Sciatic nerve (tissue), 2 donors: Measurements from ENCODE around the gene CSNK1G1. TPM values are rescaled to one million over a fixed set of nuclear protein-coding genes. Genes with fewer than 3 reads are reported as not detected.
A peak's percentile ranks its signal among the peaks of the same experiment; 100 is the strongest.
"Not testable (repeated sequence)": the region's sequence is repeated elsewhere in the genome, so short reads cannot be mapped to it uniquely, and the experiment has no call there.

ENCODE experiments used
- ATAC-seq: fragments of 200-7000 bp; cut with Tn5 transposase; one replicate; pipeline ENCODE4 v1.9.1; 2020; ENCODE audit warnings: mild to moderate bottlenecking, moderate library complexity
- DNase-seq: peaks from one replicate; pipeline ENCODE4 v3.0.0-alpha.2; 2020; ENCODE audit warnings: low spot score
- intact Hi-C: fragments of 100-400 bp; cut with DNase I; formaldehyde crosslinking; loops from one replicate; pipeline ENCODE4 v1.14.2; 2022
- total RNA-seq: library from RNA; stranded (reverse); fragmentation: NEBNext Ultra II Directional; extraction: Animal tissue kit (Norgen Biotek cat#: 25700); gene quantifications from one replicate; pipeline ENCODE4 v1.2.1, GENCODE V29; 2021
- donor health status: DM: no; HTN: no; CAD: no.
- donor health status: DM: no; HTN: no; CAD: no.

Gene CSNK1G1
- total RNA-seq, 1 donor from 2014 or later: 24.0 TPM

- intact Hi-C loops, DNase-seq, ATAC-seq: not testable (repeated sequence)
These were observed 138.6 kb downstream of the CSNK1G1 start for GRCh38 chr15:64217429-64217750.

GRCh38 chr15:64216730-64217428, 139.1 kb downstream of the CSNK1G1 start:
- ATAC-seq: peak; percentile 64
- no peak for DNase-seq
- intact Hi-C loops: no loop called here

GRCh38 chr15:64216196-64216595, 139.8 kb downstream of the CSNK1G1 start:
- no peak for ATAC-seq
- intact Hi-C loops: no loop called here
- no peak for DNase-seq

GRCh38 chr15:64213646-64214045, 142.3 kb downstream of the CSNK1G1 start:
- DNase-seq (no peak), ATAC-seq (no peak)
- intact Hi-C loops: no loop called here

GRCh38 chr15:64211696-64212095, 144.3 kb downstream of the CSNK1G1 start:
- intact Hi-C loops: no loop called here
- ATAC-seq (no peak), DNase-seq (no peak)

- ATAC-seq (no peak), DNase-seq (no peak)
- intact Hi-C loops: no loop called here
These were observed 145.6 kb downstream of the CSNK1G1 start for GRCh38 chr15:64210371-64210770.

- DNase-seq: no peak
- intact Hi-C loops: no loop called here
- no peak for ATAC-seq
These were observed 146.2 kb downstream of the CSNK1G1 start for GRCh38 chr15:64209680-64210334.

GRCh38 chr15:64205202-64205601, 150.8 kb downstream of the CSNK1G1 start:
- intact Hi-C loops: no loop called here
- ATAC-seq (no peak), DNase-seq (no peak)

GRCh38 chr15:64197425-64197824, 158.5 kb downstream of the CSNK1G1 start:
- DNase-seq (no peak), ATAC-seq (peak; percentile 96)
- intact Hi-C loops: no loop called here

GRCh38 chr15:64193971-64194370, 162.0 kb downstream of the CSNK1G1 start:
- no peak for DNase-seq
- intact Hi-C loops: no loop called here
- no peak for ATAC-seq

- intact Hi-C loops: no loop called here
- ATAC-seq (no peak), DNase-seq (no peak)
These were observed 163.8 kb downstream of the CSNK1G1 start for GRCh38 chr15:64191971-64192830.

- intact Hi-C loops: no loop called here
- DNase-seq (no peak), ATAC-seq (no peak)
These were observed 168.4 kb downstream of the CSNK1G1 start for GRCh38 chr15:64187396-64188191.

- intact Hi-C loops: no loop called here
- no peak for DNase-seq
- ATAC-seq: no peak
These were observed 170.6 kb downstream of the CSNK1G1 start for GRCh38 chr15:64185146-64185911.

- intact Hi-C loops: no loop called here
- ATAC-seq: no peak
These were observed 173.1 kb downstream of the CSNK1G1 start for GRCh38 chr15:64182859-64183370.

GRCh38 chr15:64180235-64180824, 175.6 kb downstream of the CSNK1G1 start:
- no peak for DNase-seq
- intact Hi-C loops: no loop called here
- ATAC-seq: no peak

More at GRCh38 chr15:64182859-64183370, 173.1 kb downstream of the CSNK1G1 start:
- no peak for DNase-seq

- intact Hi-C loops: no loop called here
- DNase-seq: no peak
- ATAC-seq: no peak
These were observed 189.7 kb downstream of the CSNK1G1 start for GRCh38 chr15:64166102-64166890.

GRCh38 chr15:64164436-64164835, 191.5 kb downstream of the CSNK1G1 start:
- no peak for ATAC-seq
- intact Hi-C loops: no loop called here
- DNase-seq: no peak
